HG03135 (cell line): ENCODE measurements around the gene S100A5.

ENCODE experiments used
- ATAC-seq: cut with Tn5 transposase; IDR thresholded peaks from one replicate; pipeline ENCODE4 v1.9.1; 2021; ENCODE audit warnings: mild to moderate bottlenecking, moderate library complexity; ENCODE audit not compliant: unreplicated experiment

The S100A5 gene

GRCh38 chr1:153513023-153513422 is 27.7 kb downstream of the S100A5 start:
- ATAC-seq: no peak

GRCh38 chr1:153510984-153511410 is 29.7 kb downstream of the S100A5 start:
- ATAC-seq: peak; percentile 65

GRCh38 chr1:153509729-153510354 is 30.9 kb downstream of the S100A5 start:
- ATAC-seq: no peak

GRCh38 chr1:153509036-153509435 is 31.7 kb downstream of the S100A5 start:
- ATAC-seq: no peak

- ATAC-seq: no peak
Measured at GRCh38 chr1:153507926-153508583, 32.7 kb downstream of the S100A5 start.

GRCh38 chr1:153506831-153507413 is 33.8 kb downstream of the S100A5 start:
- ATAC-seq: no peak

- ATAC-seq: no peak
Measured at GRCh38 chr1:153506386-153506785, 34.3 kb downstream of the S100A5 start.

GRCh38 chr1:153505576-153505975 is 35.2 kb downstream of the S100A5 start:
- ATAC-seq: no peak

DNA sequence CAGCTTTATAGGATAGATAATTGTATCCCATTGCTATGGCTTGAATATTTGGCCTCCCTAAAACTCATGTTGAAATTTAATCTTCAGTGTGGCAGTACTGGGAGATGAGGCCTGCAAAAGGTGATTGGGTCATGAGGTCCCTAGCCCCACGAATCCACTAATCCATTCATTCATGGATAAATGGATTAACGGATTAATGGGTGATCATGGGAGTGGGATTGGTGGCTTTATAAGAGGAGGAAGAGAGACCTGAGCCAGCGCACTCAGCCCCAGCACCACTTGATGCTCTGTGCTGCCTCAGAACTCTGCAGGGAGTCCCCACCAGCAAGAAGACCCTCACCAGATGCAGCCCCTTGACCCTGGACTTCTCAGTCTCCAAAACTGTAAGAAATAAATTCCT is 37.0 kb downstream of the S100A5 start:
- no peak for ATAC-seq

DNA sequence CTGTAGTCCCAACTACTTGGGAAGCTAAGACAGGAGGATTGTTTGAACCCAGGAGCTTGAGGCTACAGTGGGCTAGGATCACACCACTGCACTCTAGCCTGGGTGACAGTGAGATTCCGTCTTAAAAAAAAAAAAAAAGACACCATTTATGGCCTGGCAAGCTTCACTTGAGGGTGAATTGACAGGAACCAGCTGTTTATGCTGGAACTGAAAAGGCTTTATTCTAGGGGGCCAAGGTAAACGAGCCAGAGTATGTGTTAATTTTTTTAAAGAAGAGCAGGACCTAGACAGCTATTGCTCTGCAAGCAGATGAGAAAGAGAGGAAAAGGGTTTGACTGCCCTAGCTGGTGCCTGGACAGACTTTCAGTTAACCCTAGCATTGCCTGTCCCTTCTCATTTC is 42.0 kb downstream of the S100A5 start:
- no peak for ATAC-seq

DNA sequence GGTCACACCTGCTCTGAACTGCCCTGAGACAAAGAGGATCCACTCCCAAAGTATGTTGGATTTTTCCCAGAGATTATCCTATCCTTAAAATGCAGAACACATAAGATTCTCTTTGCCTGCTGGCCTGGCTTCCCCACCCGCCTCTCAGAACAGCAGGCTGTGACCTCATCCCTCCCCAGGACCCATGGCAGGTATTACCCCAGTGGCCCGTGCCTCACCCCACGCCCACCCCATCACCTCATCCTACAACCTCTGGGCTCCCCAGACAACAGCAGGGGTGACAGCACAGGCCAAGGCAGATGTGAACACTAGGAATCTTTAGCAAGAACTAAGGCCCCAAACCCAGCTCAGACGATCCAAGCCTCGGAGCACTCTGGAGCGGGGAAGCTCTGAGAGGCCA is 45.2 kb downstream of the S100A5 start:
- no peak for ATAC-seq

DNA sequence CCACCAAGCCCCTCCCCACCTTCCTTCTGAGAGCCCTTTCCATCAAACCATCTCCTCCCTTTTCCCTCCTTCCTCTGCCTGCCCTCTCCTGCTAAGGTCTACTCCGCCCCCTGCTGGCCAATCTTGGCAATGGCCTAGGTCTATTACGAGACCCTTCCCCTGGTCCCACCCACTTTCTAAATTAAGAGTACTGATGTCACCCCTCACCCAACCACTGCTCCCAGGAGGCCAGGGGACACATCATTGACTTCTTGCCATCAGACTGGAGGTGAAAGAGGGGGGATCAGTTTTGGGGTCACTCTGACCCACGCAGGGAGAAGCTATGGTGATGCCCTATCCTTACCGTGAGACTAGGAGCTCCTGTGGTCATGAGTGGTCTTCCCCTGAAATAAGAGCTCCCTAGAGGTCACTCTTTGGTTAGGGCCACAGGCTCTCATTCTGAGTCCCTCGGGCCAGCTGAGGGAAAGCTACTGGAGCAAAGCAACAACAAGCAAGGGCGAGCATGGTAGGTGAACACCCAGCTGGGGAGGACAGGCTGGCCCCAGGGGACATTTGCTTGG is 45.7 kb downstream of the S100A5 start:
- ATAC-seq: no peak

DNA sequence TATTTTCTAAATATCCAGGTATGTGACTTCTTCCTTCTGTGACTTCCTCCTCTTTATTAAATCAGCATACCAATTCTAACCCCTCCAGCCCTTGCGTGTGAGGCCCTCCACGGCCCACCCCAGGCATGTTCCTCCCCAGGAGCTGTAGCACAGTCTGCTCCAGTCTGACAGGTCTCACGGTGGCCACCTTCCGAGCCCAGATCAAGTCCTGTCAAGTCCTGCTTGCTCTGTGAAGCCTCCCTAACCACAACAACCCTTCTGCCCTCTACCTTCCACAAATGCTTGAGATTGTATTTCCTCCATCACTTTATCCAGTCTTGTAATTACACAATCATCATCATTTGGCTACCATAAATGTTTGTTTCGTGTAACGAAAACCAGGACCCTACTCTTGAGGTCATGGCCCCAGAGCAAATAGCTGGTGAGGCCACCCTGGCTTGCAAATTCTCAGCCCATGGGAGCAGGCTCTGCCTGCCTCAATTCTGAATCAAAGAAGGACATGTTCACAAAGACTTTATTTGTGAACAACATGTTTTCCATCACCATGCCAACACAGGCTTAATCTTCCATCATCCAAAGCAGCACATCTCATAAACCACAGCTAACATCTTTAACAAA is 47.3 kb downstream of the S100A5 start:
- ATAC-seq: no peak

DNA sequence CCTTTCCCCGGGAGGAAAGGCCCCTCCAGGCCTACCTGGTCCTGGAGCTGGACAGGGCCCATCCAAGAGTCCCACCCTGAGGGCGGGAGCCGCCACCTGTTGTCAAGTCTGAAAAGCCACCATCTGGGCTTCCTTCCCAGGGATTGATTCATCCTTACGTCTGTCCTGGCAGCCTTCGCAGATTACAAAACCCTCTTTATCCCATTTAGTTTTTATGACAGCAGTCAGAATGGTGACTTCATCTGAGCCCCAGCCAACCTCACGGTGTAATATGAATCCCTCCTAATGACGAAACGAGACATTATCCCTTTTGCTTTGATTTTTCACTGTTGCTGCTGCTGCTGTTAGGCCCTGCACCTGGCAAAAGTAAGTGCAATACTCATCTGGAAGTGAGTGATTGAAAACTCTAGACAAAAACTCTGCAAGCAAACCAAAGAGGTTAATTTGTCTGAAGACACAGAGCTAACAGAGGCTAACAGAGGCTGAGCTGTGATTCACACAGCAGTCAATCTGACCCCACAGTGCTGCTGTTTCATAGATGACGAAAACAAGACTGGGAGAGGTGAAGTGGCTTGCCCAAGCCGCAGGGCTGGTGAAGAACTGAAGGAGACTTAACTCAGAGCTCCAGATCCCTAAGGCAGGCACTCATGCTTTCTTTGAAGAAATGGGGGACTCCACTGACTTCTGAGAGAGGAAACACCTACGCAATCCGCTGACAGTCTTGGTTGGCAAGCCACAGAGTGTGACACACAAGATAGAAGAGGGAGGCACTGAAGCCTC is 50.3 kb downstream of the S100A5 start:
- no peak for ATAC-seq

- ATAC-seq: no peak
Measured at GRCh38 chr1:153488731-153489130, 52.0 kb downstream of the S100A5 start.

GRCh38 chr1:153487707-153488106 is 53.0 kb downstream of the S100A5 start:
- ATAC-seq: no peak
